ENCODE data around the gene CEP152.

GRCh38 chr15:48751595-48751994, 59.3 kb downstream of the CEP152 start:
- no peak for TF ChIP-seq CTCF (IDR thresholded peaks at IDR 0.05)
- TF ChIP-seq POLR2A (IDR thresholded peaks at IDR 0.05), result no peak

All from uterus (tissue), 2 donors.